Raji (cell line): ENCODE results near the gene MAPK10.

Experiments used
- POLR2A ChIP-seq: IDR thresholded peaks from 2 replicates; pipeline ENCODE4 v1.6.1; 2011; ENCODE audit warnings: low read depth, low read length, control low read depth; ENCODE audit not compliant: insufficient read depth

Gene MAPK10

GRCh38 chr4:86184901-86185285 is 175.0 kb downstream of the MAPK10 start:
- no peak for TF ChIP-seq POLR2A

GRCh38 chr4:86184216-86184900 is 175.5 kb downstream of the MAPK10 start:
- no peak for TF ChIP-seq POLR2A

GRCh38 chr4:86181585-86181984 is 178.3 kb downstream of the MAPK10 start:
- no peak for TF ChIP-seq POLR2A

- no peak for TF ChIP-seq POLR2A
Observed at GRCh38 chr4:86178211-86178610, 181.6 kb downstream of the MAPK10 start.

GRCh38 chr4:86174506-86174905 is 185.3 kb downstream of the MAPK10 start:
- no peak for TF ChIP-seq POLR2A

GRCh38 chr4:86160426-86160825 is 199.4 kb downstream of the MAPK10 start:
- no peak for TF ChIP-seq POLR2A

GRCh38 chr4:86159216-86159615 is 200.6 kb downstream of the MAPK10 start:
- no peak for TF ChIP-seq POLR2A

- no peak for TF ChIP-seq POLR2A
Observed at GRCh38 chr4:86156531-86156930, 203.3 kb downstream of the MAPK10 start.

GRCh38 chr4:86155766-86156165 is 204.1 kb downstream of the MAPK10 start:
- TF ChIP-seq POLR2A, result no peak

- no peak for TF ChIP-seq POLR2A
Observed at GRCh38 chr4:86152454-86152853, 207.4 kb downstream of the MAPK10 start.

- TF ChIP-seq POLR2A, result no peak
Observed at GRCh38 chr4:86151196-86151595, 208.7 kb downstream of the MAPK10 start.

- no peak for TF ChIP-seq POLR2A
Observed at GRCh38 chr4:86141161-86141560, 218.7 kb downstream of the MAPK10 start.

- TF ChIP-seq POLR2A, result no peak
Observed at GRCh38 chr4:86132468-86132867, 227.4 kb downstream of the MAPK10 start.

- no peak for TF ChIP-seq POLR2A
Observed at GRCh38 chr4:86131456-86131855, 228.4 kb downstream of the MAPK10 start.

GRCh38 chr4:86130160-86130933 is 229.5 kb downstream of the MAPK10 start:
- no peak for TF ChIP-seq POLR2A

GRCh38 chr4:86129546-86129945 is 230.3 kb downstream of the MAPK10 start:
- no peak for TF ChIP-seq POLR2A
